ENCODE data around the gene ZC3H6.

Gene ZC3H6

DNA sequence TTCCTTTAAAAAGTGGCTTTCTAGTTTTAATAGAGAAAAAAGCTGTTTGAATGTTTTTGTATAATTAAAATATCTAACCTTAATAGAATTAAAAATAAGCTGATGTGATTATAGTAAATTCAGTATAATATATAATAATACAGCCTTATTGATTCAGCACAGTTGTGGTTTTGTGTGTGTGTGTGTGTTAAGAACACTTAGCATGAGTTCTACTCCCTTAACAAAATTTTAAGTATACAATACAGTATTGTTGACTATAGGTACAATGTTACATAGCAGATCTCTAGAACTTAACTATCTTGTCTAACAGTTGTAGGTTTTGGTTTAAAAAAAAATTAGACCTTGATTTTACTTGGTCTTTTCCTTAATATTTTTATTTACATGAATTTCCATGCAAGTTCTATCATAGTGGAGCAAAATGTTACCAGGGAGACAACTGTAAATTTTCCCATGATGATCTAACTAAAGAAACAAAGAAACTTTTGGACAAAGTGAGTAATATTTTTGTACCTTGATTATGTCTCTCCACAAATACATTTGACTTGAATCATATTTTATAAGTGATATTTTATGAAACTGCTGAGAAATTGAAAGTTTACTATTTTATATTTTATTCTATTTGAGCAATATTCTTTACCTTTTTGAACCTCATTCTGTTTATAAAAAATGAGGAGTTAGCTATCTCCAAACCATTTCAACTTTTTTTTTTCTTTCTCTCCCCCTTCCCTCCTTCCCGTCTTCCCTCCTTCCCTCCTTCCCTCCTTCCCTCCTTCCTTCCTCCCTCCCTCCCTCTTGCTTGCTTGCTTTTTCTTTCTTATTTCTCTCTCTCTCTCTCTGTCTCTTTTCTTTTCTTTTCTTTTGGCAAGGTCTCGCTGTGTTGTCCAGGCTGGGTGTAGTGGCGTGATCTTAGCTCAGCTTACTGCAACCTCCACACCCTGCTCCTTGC is 46.3 kb downstream of the ZC3H6 start:
- peak; percentile 28 for DNase-seq (ENCODE audit: low read depth)
- TF ChIP-seq, protein P1, sequence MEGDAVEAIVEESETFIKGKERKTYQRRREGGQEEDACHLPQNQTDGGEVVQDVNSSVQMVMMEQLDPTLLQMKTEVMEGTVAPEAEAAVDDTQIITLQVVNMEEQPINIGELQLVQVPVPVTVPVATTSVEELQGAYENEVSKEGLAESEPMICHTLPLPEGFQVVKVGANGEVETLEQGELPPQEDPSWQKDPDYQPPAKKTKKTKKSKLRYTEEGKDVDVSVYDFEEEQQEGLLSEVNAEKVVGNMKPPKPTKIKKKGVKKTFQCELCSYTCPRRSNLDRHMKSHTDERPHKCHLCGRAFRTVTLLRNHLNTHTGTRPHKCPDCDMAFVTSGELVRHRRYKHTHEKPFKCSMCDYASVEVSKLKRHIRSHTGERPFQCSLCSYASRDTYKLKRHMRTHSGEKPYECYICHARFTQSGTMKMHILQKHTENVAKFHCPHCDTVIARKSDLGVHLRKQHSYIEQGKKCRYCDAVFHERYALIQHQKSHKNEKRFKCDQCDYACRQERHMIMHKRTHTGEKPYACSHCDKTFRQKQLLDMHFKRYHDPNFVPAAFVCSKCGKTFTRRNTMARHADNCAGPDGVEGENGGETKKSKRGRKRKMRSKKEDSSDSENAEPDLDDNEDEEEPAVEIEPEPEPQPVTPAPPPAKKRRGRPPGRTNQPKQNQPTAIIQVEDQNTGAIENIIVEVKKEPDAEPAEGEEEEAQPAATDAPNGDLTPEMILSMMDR (conservative IDR thresholded peaks at IDR 0.05; ENCODE audit: low read depth, low read length): no peak
- no peak overlapping the region for H3K4me3 ChIP-seq (ENCODE audit: low read depth, low read length)

DNA sequence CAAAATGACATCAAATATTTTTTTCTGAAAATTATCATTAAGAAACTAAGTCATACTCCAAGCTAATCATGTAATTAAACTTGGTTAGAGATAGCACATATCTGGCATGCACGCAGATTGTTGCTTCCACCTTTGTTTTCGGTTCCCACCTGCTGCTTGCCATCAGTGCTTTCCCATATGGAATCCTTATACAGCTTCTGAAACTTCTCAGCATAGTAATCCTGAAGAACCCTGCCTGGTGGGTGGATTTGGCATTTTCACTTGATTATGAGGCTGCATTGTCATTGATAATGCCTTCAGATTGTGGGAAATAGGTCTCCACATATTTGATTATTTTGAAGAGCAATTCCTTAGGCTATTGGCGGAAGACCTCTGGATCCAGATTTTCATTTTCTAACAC is 47.5 kb downstream of the ZC3H6 start:
- TF ChIP-seq, protein P1 (conservative IDR thresholded peaks at IDR 0.05; ENCODE audit: low read depth, low read length): no peak
- no peak for DNase-seq (ENCODE audit: low read depth)
- no peak overlapping the region for H3K4me3 ChIP-seq (ENCODE audit: low read depth, low read length)

DNA sequence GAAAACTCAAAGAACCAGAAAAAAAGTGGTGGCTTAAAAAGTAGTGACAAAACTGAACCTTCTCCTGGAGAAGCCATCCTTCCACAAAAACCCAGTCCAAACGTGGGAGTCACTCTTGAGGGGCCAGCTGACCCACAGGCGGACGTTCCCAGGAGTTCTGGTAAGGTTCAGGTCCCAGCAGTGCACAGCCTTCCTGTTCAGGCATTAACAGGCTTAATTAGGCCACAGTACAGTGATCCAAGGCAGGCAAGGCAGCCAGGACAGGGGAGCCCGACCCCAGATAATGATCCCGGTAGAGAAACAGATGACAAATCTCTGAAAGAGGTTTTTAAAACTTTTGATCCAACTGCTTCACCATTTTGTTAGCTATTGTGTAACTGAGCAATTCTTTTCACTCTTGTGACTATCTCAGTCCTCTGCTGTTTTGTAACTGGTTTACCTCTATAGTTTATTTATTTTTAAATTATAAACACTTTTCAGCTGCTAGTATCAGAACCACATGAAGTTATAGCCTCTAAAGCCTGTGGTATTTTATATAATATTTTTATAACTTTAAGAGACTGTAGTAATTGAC is 56.8 kb downstream of the ZC3H6 start:
- no peak for DNase-seq (ENCODE audit: low read depth)
- H3K4me3 ChIP-seq (ENCODE audit: low read depth, low read length): no peak overlapping the region
- TF ChIP-seq, protein P1 (conservative IDR thresholded peaks at IDR 0.05; ENCODE audit: low read depth, low read length): no peak

DNA sequence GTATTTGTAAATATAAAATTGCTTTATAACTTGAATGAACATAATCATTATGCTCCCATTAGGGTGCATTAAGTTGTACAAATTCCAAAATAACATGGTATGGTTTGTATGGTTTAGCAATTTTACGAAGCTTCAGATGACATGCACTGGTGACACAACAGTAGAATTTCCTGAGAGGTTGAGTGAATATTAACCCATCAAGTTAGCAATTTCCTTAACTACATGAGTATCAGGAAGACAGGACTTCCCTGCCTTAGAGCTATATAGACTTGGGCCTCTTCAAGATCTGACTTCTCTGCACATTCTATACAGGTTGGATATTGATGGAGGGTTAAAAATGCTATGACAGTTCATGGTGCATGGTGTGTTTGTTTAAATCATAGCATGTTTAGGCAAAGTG is 60.2 kb downstream of the ZC3H6 start:
- DNase-seq (ENCODE audit: low read depth): no peak
- TF ChIP-seq, protein P1 (conservative IDR thresholded peaks at IDR 0.05; ENCODE audit: low read depth, low read length): no peak

DNA sequence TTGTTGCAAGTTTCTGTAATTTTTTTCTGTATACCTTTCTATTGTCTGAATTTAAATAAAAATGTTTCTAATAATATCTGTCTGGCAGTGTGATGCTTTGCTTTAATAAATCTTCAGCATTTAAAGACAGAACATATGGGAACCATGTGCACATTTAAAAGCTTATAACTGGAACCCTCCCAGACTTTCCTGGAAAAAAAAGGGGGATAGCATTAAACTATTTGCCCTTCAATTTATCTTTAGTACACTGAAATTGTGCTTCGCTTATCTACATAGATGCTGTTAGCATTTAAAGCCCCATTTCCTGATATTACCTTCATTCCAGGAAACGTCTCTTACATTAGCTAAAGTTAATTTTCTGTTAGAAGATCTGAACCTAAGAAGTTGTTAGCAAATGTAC is 64.6 kb downstream of the ZC3H6 start:
- no peak overlapping the region for H3K4me3 ChIP-seq (ENCODE audit: low read depth, low read length)
- TF ChIP-seq, protein P1 (conservative IDR thresholded peaks at IDR 0.05; ENCODE audit: low read depth, low read length): no peak
- no peak for DNase-seq (ENCODE audit: low read depth)

More for the DNA sequence above, 60.2 kb downstream of the ZC3H6 start:
- no peak overlapping the region for H3K4me3 ChIP-seq (ENCODE audit: low read depth, low read length)

DNA sequence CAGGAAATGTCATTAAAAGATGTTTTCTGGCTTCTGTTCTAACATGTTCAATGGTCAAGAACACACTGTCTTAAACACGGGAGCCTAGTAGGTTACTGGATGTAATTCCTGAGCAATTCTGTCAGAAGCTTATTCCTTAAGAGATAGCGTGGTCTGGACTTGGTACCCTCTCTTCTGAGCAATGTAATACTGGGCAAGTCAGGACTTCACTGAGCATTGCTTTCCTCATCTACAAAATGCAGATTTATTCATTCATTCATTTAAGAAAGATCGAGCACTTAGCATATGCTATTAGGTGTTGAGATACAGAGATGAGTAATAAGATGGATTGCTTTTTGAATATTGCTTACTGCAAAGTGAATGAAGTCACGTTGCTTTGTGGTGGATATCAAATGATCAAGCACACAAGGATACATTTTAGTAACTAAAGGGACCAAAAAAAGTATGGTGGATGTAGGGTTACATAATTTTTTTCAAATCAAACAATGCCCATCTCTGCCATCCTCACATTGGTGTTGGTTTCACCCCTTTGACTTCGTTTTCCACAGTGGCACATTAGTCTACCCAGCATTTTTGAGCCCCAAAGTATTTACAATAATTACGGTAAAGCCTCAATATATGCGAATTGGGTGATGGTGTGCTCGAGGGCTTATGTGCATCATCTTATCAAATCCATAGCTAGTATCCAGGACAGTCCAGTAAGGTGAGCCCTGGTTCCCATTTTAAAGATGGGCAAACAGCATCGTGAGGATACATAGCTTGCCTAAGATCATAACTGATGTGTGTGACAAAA is 65.3 kb downstream of the ZC3H6 start:
- no peak overlapping the region for H3K4me3 ChIP-seq (ENCODE audit: low read depth, low read length)
- no peak for DNase-seq (ENCODE audit: low read depth)

More for the DNA sequence above, 65.3 kb downstream of the ZC3H6 start:
- TF ChIP-seq, protein P1 (conservative IDR thresholded peaks at IDR 0.05; ENCODE audit: low read depth, low read length): no peak
